GM20431 (cell line): ENCODE data around the gene SLC22A14.
"Not testable (repeated sequence)": the region's sequence is repeated elsewhere in the genome, so short reads cannot be mapped to it uniquely, and the experiment has no call there.

Experiments
- in situ Hi-C: fragments of 300-500 bp; cut with MseI, MboI; formaldehyde crosslinking; loops from one replicate; pipeline ENCODE4 v1.15.0; 2020; ENCODE audit warnings: low sequenced_read_pairs; ENCODE audit not compliant: unreplicated experiment

The SLC22A14 gene

DNA sequence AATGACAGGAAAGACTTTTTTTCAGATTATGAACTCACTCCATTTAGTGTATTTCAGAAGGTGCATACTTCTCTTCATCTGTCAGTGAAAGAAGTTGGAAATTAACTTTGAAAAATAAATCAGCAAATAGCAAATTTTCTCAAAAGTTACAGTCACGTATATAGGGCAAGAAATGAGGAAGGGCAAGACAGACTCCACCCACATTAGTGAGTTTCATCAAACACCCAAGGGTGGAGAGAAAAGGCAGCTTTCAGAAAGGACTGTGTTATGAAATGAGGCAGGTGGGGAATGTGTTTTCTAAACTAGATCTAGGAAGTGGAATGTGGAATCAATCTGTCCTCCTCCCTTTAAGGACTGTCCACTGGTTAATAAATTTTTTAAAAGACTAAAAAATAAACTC lies 13.6 kb upstream of the SLC22A14 start:
- in situ Hi-C loops: no loop called here

DNA sequence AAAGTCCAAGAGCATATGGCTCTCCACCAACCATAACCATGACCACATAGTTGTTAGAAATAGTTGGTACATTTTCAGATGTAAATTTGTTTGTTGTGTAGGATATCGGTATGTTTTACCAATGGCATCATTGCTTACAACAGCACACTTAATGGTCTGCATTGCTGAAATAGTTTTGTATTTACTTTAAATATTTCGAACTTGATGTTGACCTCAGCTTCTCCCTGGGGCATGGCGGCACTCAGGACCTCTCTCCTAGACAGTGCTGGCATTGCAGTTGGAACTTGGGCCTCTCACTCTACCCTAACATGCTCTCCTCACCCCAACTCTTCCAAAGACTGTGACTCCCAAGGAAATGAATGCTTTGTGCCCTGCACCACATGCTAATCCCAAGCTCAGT lies 11.5 kb upstream of the SLC22A14 start:
- in situ Hi-C loops: no loop called here

DNA sequence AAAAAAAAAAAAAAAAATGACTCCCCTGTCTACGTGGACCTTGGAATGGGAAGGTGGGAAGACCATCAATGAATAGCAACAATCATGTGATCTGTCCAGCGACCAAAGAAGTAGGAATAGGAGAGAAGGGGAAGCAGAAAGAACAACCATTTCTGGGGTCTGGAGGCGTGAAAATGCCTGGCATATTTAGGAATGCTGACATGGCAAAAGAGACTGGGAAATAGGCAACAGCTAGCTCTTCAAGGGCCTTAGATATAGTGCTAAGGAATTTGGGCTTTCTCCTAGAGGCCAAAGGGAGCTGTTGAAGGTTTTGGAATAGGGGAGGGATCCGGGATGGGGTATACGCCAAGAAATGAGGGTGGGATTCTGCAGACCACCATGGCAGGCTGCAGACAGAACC lies 10.5 kb upstream of the SLC22A14 start:
- in situ Hi-C loops: no loop called here

DNA sequence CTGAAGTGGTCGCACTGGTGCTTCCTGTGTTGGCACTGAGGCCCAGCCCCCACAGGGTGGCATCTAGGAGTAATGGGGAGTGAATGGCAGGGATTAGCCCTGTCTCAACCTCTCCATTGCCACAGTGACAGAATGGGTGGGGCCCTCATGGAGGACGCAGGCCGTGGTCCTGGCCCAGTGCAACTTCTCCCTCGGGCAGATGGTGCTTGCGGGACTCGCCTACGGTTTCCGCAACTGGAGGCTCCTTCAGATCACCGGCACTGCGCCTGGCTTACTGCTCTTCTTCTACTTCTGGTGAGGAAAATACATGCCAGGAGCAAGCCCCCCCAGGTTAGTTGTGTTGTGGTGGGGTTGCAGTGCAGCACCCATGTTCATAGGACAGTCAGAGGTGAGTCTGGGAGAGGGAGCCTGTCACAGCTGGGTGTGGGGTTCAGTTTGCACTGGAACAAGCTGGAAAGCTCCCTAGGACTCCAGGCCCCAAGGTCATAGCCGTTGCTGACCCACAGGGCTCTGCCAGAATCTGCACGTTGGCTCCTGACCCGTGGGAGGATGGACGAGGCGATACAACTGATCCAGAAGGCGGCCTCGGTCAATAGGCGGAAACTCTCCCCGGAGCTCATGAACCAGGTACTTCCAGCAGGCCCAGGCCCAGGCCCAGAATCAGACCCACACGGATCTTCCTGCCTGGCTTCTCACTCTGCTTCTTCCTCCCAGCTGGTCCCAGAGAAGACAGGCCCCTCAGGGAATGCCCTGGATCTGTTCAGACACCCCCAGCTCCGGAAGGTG lies 7.0 kb upstream of the SLC22A14 start:
- in situ Hi-C loops: no loop called here

DNA sequence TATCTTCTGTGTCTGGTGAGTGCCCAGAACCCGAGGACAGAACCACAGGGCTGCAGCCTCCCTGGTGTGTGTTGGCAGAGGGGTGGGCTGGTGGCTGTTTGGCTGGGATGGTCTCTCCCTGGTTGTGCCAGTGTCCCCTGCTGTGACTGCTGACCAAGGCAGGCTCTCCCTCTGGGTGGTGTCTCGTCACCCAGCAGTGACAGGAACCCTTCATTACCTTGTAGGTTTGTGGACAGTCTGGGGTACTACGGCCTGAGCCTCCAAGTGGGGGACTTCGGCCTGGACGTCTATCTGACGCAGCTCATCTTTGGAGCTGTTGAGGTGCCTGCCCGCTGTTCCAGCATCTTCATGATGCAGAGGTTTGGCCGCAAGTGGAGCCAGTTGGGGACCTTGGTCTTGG lies 6.4 kb upstream of the SLC22A14 start:
- in situ Hi-C loops: no loop called here

DNA sequence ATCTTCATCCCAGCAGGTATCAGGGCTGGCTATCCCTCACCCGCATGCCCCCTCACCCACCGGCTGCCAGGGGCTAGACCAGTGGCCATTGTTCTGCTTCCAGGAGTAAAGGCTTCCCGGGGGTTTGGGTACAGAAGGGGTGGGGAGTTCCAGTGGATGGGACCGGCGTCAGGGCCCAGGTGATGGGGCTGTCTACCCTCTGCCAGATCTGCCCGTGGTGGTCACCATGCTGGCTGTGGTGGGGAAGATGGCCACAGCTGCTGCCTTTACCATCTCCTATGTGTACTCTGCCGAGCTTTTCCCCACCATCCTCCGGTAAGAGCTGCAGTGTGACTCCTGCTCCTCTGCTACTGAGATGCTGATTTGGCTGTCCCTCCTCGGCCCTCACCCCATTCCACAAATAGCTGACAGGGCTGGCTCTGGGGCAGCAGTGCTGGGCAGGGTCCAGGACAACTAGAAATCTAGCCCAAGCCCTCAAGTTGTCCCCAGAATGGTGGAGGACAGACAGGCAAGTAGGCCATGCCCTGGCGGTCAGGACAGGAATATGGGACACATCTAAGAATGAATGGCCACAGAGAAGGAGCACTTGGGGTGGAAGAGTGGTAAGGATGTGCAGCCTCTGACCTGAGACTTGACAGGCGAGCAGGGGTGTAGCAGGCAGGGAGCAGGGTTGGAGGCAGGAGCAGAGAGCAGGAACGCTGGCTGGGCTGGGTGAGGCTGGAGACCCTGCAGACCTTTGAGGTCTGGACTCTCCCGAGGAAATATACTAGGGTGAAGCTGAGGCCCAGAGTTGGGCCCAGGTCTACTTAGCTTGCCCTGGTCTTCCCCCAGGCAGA lies 5.8 kb upstream of the SLC22A14 start:
- in situ Hi-C loops: no loop called here

DNA sequence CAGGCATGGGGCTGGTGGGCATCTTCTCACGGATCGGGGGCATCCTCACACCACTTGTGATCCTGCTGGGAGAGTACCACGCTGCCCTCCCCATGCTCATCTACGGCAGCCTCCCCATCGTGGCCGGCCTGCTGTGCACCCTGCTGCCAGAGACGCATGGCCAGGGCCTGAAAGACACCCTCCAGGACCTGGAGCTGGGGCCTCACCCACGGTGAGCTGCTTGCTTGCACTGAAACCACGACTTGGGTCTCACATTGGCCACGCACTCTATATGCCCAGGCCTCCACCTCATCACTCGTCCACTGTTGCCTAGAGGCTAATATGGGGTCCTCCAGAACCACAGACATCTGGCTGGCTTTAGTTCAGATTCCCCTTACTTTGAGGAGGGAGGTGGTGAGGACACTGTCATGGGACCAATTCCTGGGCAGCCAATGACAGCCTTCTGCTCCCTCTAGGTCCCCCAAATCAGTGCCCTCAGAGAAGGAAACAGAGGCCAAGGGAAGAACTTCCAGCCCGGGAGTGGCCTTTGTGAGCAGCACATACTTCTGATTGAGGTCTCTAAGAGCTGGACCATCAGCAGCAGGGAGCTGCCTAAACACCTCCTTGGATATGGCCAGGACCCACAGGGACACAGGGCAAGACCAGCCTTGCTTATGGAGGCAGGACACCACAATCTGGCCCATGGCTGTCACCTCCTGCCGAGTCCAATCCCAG lies 5.0 kb upstream of the SLC22A14 start:
- in situ Hi-C loops: no loop called here

DNA sequence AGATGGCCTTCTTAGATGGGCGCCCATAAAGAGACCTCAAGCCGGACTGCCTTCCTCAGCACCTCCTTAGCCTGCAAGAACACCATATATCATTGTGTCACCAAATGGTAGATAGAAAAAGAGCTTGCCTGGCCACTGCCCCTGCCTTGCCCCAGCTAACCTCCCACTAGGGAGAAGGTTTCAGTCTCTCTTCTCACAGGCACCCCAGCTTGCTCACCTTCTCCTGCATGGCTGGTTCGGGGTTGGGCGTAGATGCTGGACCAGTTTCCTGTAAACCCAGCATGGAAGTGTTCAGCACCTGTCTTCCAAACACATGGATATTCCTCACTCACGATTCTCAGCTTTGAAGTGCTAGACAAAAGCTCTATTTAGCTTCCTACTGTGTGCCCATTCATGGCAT lies 3.3 kb upstream of the SLC22A14 start:
- in situ Hi-C loops: no loop called here

DNA sequence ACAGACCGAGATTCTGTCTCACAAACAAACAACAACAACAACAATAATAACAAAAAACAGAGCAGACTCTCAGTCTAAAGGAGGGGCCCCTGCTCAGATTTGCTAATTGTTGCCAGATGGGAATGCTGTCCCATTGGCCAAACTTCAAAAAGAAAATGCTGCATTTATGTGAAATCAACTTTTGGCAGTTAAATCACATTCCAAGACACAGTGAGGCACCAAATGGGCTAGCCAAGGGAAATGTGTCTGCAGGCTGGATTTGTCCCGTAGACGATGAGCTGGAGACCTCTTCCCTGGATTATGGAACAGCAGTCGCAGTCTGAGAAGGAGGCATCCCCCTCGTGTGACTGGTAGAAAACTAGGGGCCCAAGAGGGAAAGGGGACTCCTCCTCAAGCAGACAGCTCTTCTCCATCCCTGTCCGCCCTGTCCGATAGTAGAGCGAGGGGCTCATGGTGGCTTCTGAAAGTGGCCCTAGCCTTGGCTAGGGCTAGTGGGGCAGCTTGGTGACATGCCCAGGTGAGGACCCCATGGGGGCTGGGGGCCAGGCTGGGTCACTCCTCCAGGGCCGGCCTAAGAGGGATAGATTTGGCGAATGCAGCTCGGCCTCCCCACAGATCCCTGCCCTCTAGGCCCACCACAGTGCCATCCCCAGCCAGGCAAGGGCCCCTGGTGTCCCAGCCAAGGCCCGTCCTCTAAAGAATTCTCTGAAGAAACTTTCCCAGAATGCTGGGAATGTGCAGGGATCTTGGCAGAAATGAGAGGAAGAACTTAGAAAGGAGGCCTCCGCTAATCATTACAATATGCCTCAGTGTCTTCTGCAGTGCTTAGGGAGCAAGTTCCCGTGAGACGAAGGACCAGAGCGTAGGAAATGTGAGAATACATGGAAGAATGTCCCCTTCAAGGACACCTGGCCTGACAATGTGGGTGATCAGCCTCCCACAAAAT lies 2.0 kb downstream of the SLC22A14 start:
- in situ Hi-C loops: no loop called here

DNA sequence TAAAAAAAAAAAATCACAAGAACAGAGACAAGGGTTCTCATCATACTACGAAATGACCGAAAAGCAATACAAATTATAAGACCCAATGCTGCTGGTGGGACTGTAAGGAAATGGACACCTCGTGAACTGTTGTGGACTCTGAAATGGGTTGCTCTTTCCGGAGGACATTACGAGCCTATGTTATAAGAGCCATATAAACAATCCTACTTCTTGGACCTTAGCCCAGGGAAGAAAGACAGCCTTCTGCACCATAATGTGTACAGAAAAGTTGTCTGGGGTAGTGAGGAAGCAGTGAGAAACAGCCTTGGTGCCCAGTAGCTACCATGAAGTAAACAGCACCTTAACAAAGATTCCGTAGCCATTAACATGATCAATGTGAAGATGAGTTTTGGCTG lies 2.7 kb downstream of the SLC22A14 start:
- in situ Hi-C loops: no loop called here

DNA sequence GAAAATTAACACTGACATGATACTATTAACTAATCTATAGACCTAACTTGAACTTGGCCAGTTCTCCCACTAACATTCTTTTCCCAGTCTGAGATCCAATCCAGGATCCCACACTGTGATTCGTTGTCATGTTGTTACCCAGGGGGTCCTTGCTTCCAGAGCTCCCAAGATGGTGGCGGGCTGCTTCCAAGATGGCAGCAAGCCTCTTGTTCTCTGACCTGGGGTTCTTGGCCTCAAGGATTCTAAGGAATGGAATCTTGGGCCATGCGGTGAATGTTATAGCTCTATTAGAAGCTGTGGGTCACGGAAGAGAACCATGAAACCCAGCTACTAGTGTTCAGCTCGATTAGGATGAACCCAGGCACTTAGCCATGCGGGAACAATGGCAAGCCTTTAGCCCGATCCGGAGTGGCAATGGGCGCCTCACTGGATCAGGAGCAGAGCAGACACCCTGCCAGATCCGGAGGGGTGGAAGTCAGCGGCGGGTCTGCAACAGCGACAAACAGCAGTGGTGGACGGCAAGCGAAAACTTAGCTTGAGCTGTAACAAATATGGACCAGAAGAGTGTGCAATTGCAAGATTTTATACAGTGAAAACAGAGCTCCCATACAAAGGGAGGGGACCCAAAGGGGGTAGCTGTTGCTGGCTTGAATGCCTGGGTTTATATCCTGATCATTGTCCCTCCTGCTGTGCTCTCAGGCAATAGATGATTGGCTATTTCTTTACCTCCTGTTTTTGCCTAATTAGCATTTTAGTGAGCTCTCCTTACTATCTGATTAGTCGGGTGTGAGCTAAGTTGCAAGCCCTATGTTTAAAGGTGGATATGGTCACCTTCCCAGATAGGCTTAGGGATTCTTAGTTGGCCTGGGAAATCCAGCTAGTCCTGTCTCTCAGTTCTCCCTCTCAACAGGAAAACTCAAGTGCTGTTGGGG lies 7.5 kb downstream of the SLC22A14 start:
- in situ Hi-C loops: not testable (repeated sequence)

DNA sequence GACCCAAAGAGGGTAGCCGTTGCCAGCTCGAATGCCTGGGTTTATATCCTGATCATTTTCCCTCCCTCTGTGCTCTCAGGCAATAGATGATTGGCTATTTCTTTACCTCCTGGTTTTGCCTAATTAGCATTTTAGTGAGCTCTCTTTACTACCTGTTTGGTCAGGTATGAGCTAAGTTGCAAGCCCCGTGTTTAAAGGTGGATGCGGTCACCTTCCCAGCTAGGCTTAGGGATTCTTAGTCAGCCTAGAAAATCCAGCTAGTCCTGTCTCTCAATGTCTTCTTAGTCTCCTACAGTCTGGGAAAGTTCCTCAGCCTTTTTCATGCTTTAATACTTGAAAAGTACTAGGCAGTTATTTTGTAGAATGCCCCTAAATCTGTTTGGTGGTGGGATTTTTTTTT lies 15.0 kb downstream of the SLC22A14 start:
- in situ Hi-C loops: not testable (repeated sequence)

DNA sequence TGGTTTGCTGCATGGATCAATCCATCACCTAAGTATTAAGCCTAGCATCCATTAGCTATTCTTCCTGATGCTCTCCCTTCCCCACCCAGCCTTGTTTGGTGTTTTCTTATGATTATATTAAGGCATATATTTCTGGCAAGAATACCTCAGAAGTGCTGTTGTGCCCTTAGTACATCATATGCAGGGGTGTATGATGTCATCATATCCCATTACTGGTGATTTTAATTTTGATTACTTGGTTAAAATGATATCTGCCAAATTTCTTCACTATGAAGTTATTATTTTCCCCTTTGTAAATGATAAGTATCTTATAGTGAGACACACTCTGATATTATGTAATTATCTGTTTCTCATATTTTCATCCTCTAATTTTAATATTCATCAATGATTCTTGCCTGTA lies 15.4 kb downstream of the SLC22A14 start:
- in situ Hi-C loops: no loop called here

DNA sequence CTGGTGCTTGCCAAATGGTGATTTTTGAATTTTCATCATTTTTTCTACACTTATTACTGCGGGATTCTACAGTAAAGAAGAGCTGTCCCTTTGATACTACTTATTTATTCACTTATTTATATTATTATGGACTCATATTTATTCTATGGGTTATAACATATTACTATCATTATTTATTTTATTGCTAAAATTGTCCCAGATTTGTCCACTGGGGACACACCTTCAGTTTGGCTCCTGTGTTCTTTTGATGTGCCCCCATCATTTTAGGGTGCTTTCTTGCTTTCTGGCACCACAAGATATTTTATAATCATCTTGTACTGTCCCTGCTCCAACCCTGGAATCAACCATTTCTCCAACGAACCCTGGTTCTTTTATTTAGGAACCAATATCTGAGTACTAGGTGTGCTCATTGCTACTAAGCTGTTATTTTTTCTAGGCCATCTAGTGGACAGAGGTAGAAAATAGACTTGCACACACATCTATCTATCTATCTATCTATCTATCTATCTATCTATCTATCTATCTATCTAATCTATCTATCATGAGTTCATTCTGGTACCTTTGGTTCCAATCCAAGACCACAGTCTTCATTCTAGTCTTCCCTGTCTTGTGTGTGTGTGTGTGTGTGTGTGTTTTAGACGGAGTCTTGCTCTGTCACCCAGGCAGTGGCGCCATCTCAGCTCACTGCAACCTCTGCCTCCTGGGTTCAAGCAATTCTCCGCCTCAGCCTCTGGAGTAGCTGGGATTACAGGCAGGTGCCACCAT lies 16.0 kb downstream of the SLC22A14 start:
- in situ Hi-C loops: no loop called here

DNA sequence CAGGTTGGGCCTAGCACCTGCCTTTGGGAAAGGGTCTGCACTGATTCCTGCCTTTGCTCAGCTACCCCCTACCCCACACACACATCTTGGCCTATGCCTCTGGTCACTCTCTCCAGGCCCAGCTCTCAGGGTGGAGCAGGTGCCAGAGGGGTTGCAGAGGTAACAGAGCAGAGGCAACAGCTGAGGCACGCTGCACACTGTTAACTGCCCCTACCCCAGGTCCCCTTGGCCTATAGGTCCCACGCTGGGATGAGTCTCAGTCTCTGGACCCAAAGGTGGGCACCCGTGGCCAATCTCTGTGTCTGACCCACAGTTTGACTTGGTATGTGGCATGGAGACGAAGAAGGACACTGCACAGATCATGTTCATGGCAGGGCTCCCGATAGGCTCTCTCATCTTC lies 24.8 kb downstream of the SLC22A14 start:
- in situ Hi-C loops: no loop called here

DNA sequence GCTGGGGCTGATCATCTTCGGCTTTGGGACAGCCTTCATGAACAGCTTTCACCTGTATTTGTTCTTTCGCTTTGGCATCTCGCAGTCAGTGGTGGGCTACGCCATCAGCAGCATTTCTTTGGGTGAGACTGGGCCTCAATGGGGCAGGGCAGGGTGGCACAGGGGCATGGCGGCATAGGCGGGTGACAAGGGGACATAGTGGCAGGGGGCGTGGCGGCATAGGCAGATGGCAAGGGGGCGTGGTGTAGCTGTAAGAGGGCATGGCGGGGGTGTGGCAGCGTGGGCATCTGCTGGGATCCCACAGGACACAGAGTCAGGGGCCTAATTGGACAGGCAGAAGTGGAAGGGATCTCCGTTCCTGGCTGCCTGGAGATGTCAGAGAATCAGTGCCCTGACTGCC lies 25.5 kb downstream of the SLC22A14 start:
- in situ Hi-C loops: no loop called here

DNA sequence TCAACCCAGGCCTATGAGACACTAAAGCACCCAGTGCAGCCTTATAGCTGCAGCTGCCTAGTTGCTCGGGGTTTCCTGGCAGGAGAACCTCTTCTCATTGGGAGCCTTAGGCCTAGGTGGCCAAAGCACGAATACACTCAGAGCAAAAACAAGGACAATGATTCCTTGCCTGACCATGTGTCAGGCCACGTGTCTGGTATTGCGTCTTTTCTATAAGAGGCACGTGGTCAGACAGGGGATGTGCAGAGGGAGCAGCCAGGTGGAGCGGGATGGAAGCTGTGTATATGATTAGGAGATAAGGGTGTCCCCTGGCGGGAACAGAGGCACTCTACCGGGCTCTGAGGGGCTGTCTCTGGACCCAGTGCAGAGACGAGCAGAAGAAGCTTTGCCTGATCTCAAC lies 26.4 kb downstream of the SLC22A14 start:
- in situ Hi-C loops: no loop called here

DNA sequence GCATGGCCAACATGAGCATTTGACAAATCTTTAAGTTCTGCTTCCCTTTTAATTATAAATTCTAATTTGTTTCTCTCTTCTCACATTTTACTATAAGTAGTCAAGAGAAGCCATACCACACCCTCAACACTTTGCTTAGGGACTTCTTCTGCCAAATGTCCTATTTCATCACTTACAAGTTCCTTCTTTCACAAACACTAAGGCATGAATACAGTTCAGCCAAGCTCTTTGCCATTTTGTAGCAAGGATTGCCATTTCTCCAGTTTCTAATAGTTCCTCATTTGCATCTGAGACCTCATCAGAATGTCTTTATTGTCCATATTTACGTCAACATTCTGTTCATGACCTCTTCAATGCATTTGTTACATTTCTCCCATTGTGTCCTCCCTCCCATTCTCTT lies 29.4 kb downstream of the SLC22A14 start:
- in situ Hi-C loops: no loop called here
